Caco-2 (cell line): ENCODE data around the gene HLTF. TPM values are rescaled to one million over a fixed set of nuclear protein-coding genes. Genes with fewer than 3 reads are reported as not detected.

ENCODE experiments used
- BruUV-seq: library from RNA; stranded (reverse); fragments of 400-500 nt; replicated peaks from 2 replicates; lab custom pipeline; 2021; lab: Mats Ljungman, UMichigan
- CTCF ChIA-PET: fragments of 300-600 bp; sonication (Branson Sonifier 250); formaldehyde crosslinking; loops from one replicate; lab custom pipeline; 2022; ENCODE audit warnings: antibody characterized with exemption; lab: Charles Lee
- POLR2A ChIA-PET: fragments of 300-600 bp; sonication (Branson Sonifier 250); formaldehyde crosslinking; loops from one replicate; lab custom pipeline; 2022; ENCODE audit warnings: antibody characterized with exemption; lab: Charles Lee
- DNase-seq, 2 experiments: peaks; one replicate each; pipeline versions ENCODE4 v3.0.0 to v3.0.0-alpha.2; 2020 to 2022
- H3K27me3 ChIP-seq: replicated peaks from 2 replicates; pipeline ENCODE4 v1.6.0; 2011; ENCODE audit warnings: low read length; ENCODE audit not compliant: control insufficient read depth, insufficient read depth
- H3K36me3 ChIP-seq: 2 replicates; pipeline ENCODE4 v1.5.1; 2011; ENCODE audit warnings: low read length; ENCODE audit not compliant: control insufficient read depth, insufficient read depth
- H3K4me1 ChIP-seq: fragments of 250-450 bp; sonication (Bioruptor Pico); 2 replicates; pipeline ENCODE4 v1.5.1; 2020; ENCODE audit warnings: mild to moderate bottlenecking
- H3K4me3 ChIP-seq: 2 replicates; pipeline ENCODE4 v1.5.1; 2011; ENCODE audit warnings: low read depth, mild to moderate bottlenecking, control low read depth, low read length
- H3K9me3 ChIP-seq: fragments of 250-450 bp; sonication (Bioruptor Pico); 2 replicates; pipeline ENCODE4 v1.5.1; 2020; ENCODE audit warnings: mild to moderate bottlenecking, moderate library complexity
- H3K27ac Mint-ChIP-seq: one replicate; pipeline ENCODE4 v1.8.0; 2022; ENCODE audit warnings: mixed read lengths; ENCODE audit not compliant: unreplicated experiment
- H3K27me3 Mint-ChIP-seq: one replicate; pipeline ENCODE4 v1.8.0; 2022; ENCODE audit warnings: mixed read lengths; ENCODE audit not compliant: insufficient read depth, unreplicated experiment
- H3K36me3 Mint-ChIP-seq: one replicate; pipeline ENCODE4 v1.8.0; 2022; ENCODE audit warnings: mild to moderate bottlenecking, mixed read lengths; ENCODE audit not compliant: insufficient read depth, unreplicated experiment
- H3K4me1 Mint-ChIP-seq: one replicate; pipeline ENCODE4 v1.8.0; 2022; ENCODE audit warnings: low read depth, mixed read lengths; ENCODE audit not compliant: unreplicated experiment
- H3K4me3 Mint-ChIP-seq: one replicate; pipeline ENCODE4 v1.8.0; 2022; ENCODE audit warnings: mild to moderate bottlenecking, moderate library complexity, mixed read lengths; ENCODE audit not compliant: unreplicated experiment
- H3K9me3 Mint-ChIP-seq: one replicate; pipeline ENCODE4 v1.8.0; 2022; ENCODE audit warnings: mixed read lengths; ENCODE audit not compliant: unreplicated experiment
- intact Hi-C: fragments of 100-400 bp; cut with micrococcal nuclease; formaldehyde crosslinking; loops from one replicate; pipeline ENCODE4 v1.10.0; 2022; ENCODE audit not compliant: unreplicated experiment
- total RNA-seq: library from RNA; stranded (reverse); gene quantifications from 2 replicates; pipeline ENCODE4 v1.2.3, GENCODE V29; 2022
- TF ChIP-seq, protein P1 (sequence below), 2 experiments: fragments of 200-600 bp in 1 of 2; IDR thresholded peaks; 1 replicate in 1 of 2; 2 replicates in 1 of 2; pipeline versions ENCODE4 v1.5.1 to v1.8.0; 2011 to 2022; ENCODE audit warnings: antibody characterized with exemption in 1 of 2, control low read depth in 1 of 2, inconsistent platforms in 1 of 2, low read depth in 1 of 2, low read length in 1 of 2, mild to moderate bottlenecking in 1 of 2, moderate library complexity in 1 of 2; ENCODE audit not compliant: insufficient read depth in 1 of 2, severe bottlenecking in 1 of 2, unreplicated experiment in 1 of 2

Gene HLTF
- total RNA-seq, 1 experiment from 2014 or later = 53.0 TPM

DNA sequence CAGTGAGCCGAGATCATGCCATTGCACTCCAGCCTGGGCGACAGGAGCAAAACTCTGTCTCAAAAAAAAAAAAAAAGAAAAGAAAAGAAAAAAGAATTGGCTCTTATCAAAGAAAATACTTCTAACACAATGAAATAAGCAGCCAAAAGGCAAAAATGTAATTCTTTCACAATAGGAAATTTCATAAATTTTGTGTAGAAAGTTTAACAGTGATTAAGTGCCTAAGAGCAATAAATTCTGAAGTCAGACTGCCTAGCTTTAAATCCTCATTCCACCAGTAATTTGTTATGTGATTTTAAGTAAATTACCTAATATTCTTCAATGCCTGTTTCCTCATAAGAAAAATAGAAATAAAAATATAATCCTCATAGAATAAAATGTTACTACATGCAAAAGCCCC is 24.6 kb downstream of the HLTF start:
- H3K36me3 Mint-ChIP-seq = peaks cover 50% of the 10 kb centered on the region
- POLR2A ChIA-PET = no interaction called here

DNA sequence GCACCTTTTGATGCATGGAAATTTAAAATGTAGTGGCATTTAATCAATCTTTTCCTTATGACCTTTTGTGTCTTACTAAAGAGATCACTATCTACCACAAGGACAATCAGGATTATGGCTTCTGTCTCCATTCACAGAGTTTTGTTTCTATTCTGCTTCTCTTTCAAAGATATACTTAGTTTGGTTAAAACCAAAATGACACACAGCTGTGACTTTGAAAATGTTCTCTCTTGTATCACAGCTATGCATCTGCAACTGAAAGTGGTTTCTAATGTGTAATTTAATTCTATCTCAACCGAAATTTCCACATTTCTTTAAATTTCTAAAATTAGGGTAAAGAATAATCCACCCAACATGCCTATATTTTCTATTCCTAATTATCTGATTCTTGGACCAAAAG is 27.7 kb downstream of the HLTF start:
- Mint-ChIP-seq H3K36me3 (peaks cover 57% of the 10 kb centered on the region), H3K4me1 (no peaks in the 10 kb centered on the region), H3K27me3 (no peaks in the 10 kb centered on the region), H3K4me3 (no peak overlapping the region), H3K9me3 (no peaks in the 10 kb centered on the region), H3K27ac (no peak overlapping the region)
- Histone ChIP-seq H3K4me1 (no peaks in the 10 kb centered on the region), H3K27me3 (no peaks in the 10 kb centered on the region), H3K9me3 (no peaks in the 10 kb centered on the region), H3K36me3 (no peaks in the 10 kb centered on the region), H3K4me3 (no peak overlapping the region)
- ChIA-PET POLR2A (no interaction called here), CTCF (no interaction called here)
- BruUV-seq = no TSS peak
- no peak for DNase-seq
- TF ChIP-seq, protein P1, sequence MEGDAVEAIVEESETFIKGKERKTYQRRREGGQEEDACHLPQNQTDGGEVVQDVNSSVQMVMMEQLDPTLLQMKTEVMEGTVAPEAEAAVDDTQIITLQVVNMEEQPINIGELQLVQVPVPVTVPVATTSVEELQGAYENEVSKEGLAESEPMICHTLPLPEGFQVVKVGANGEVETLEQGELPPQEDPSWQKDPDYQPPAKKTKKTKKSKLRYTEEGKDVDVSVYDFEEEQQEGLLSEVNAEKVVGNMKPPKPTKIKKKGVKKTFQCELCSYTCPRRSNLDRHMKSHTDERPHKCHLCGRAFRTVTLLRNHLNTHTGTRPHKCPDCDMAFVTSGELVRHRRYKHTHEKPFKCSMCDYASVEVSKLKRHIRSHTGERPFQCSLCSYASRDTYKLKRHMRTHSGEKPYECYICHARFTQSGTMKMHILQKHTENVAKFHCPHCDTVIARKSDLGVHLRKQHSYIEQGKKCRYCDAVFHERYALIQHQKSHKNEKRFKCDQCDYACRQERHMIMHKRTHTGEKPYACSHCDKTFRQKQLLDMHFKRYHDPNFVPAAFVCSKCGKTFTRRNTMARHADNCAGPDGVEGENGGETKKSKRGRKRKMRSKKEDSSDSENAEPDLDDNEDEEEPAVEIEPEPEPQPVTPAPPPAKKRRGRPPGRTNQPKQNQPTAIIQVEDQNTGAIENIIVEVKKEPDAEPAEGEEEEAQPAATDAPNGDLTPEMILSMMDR (IDR thresholded peaks at IDR 0.05; ENCODE audit: insufficient read depth in 1 of 2, low read depth in 1 of 2, low read length in 1 of 2, severe bottlenecking in 1 of 2, unreplicated experiment in 1 of 2) = no peak
- intact Hi-C loops = no loop called here

More for the DNA sequence above, 24.6 kb downstream of the HLTF start:
- no TSS peak for BruUV-seq
- Histone ChIP-seq H3K4me3 (no peak overlapping the region), H3K4me1 (no peaks in the 10 kb centered on the region; the same call in 1 of the 2 replicates), H3K27me3 (no peaks in the 10 kb centered on the region), H3K9me3 (no peaks in the 10 kb centered on the region), H3K36me3 (no peaks in the 10 kb centered on the region)
- Mint-ChIP-seq H3K4me1 (no peaks in the 10 kb centered on the region), H3K4me3 (no peak overlapping the region), H3K27ac (no peak overlapping the region), H3K27me3 (no peaks in the 10 kb centered on the region), H3K9me3 (no peaks in the 10 kb centered on the region)
- intact Hi-C loops = no loop called here
- TF ChIP-seq, protein P1 (IDR thresholded peaks at IDR 0.05; ENCODE audit: insufficient read depth in 1 of 2, low read depth in 1 of 2, low read length in 1 of 2, severe bottlenecking in 1 of 2, unreplicated experiment in 1 of 2) = no peak
- CTCF ChIA-PET = no interaction called here
- no peak for DNase-seq

DNA sequence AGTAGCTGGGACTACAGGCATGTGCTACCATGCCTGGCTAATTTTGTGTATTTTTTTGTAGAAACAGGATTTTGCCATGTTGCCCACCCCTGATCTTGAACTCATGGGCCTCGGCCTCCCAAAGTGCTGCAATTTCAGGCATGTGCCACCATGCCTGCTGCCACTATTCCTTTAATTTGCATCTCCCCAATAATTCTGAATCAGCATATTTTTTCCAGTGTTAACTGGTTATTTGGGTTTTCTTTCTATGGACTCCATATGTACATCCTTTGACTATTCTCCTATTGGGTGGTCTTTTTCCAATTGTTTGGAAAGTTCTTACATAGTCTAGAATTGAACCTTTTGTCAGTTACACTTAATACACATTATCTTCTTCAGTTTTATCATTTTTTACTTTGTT is 28.1 kb downstream of the HLTF start:
- intact Hi-C loops = no loop called here
- no peaks in the 10 kb centered on the region for H3K9me3 Mint-ChIP-seq
- no peaks in the 10 kb centered on the region for H3K27me3 Mint-ChIP-seq
- H3K9me3 ChIP-seq = no peaks in the 10 kb centered on the region
- DNase-seq = no peak
- no peaks in the 10 kb centered on the region for H3K4me1 Mint-ChIP-seq
- ChIA-PET CTCF (no interaction called here), POLR2A (no interaction called here)
- no peaks in the 10 kb centered on the region for H3K36me3 ChIP-seq
- TF ChIP-seq, protein P1 (IDR thresholded peaks at IDR 0.05; ENCODE audit: insufficient read depth in 1 of 2, low read depth in 1 of 2, low read length in 1 of 2, severe bottlenecking in 1 of 2, unreplicated experiment in 1 of 2) = no peak
- no TSS peak for BruUV-seq
- peaks cover 57% of the 10 kb centered on the region for H3K36me3 Mint-ChIP-seq
- H3K4me1 ChIP-seq = no peaks in the 10 kb centered on the region
- no peak overlapping the region for H3K27ac Mint-ChIP-seq
- no peak overlapping the region for H3K4me3 Mint-ChIP-seq
- H3K27me3 ChIP-seq = no peaks in the 10 kb centered on the region
- no peak overlapping the region for H3K4me3 ChIP-seq
